DLD1 (cell line): ENCODE measurements around the gene MAS1L.

Experiments used
- in situ Hi-C: cut with HindIII; loops from 2 replicates; pipeline ENCODE4 v1.10.0; 2017; ENCODE audit warnings: low sequenced_read_pairs

Gene MAS1L

GRCh38 chr6:29510746-29511300 is 23.1 kb upstream of the MAS1L start:
- in situ Hi-C loops: no loop called here

- in situ Hi-C loops: no loop called here
Observed at GRCh38 chr6:29510202-29510601, 22.4 kb upstream of the MAS1L start.

- in situ Hi-C loops: no loop called here
Observed at GRCh38 chr6:29509711-29510110, 22.0 kb upstream of the MAS1L start.

- in situ Hi-C loops: no loop called here
Observed at GRCh38 chr6:29509239-29509638, 21.5 kb upstream of the MAS1L start.

GRCh38 chr6:29507319-29507718 is 19.6 kb upstream of the MAS1L start:
- in situ Hi-C loops: no loop called here

- in situ Hi-C loops: no loop called here
Observed at GRCh38 chr6:29506446-29507067, 18.8 kb upstream of the MAS1L start.

- in situ Hi-C loops: no loop called here
Observed at GRCh38 chr6:29505808-29506207, 18.1 kb upstream of the MAS1L start.

- in situ Hi-C loops: no loop called here
Observed at GRCh38 chr6:29504961-29505360, 17.2 kb upstream of the MAS1L start.

- in situ Hi-C loops: no loop called here
Observed at GRCh38 chr6:29502597-29502996, 14.8 kb upstream of the MAS1L start.

- in situ Hi-C loops: no loop called here
Observed at GRCh38 chr6:29502181-29502580, 14.4 kb upstream of the MAS1L start.

GRCh38 chr6:29501106-29501505 is 13.3 kb upstream of the MAS1L start:
- in situ Hi-C loops: no loop called here

GRCh38 chr6:29500594-29500993 is 12.8 kb upstream of the MAS1L start:
- in situ Hi-C loops: no loop called here

GRCh38 chr6:29499704-29500103 is 11.9 kb upstream of the MAS1L start:
- in situ Hi-C loops: no loop called here

- in situ Hi-C loops: no loop called here
Observed at GRCh38 chr6:29496961-29497360, 9.2 kb upstream of the MAS1L start.

- in situ Hi-C loops: no loop called here
Observed at GRCh38 chr6:29495571-29495970, 7.8 kb upstream of the MAS1L start.

GRCh38 chr6:29494131-29494530 is 6.4 kb upstream of the MAS1L start:
- in situ Hi-C loops: no loop called here

GRCh38 chr6:29493261-29493660 is 5.5 kb upstream of the MAS1L start:
- in situ Hi-C loops: no loop called here

- in situ Hi-C loops: no loop called here
Observed at GRCh38 chr6:29491574-29491973, 3.8 kb upstream of the MAS1L start.

GRCh38 chr6:29490552-29490951 is 2.8 kb upstream of the MAS1L start:
- in situ Hi-C loops: no loop called here

GRCh38 chr6:29490055-29490454 is 2.3 kb upstream of the MAS1L start:
- in situ Hi-C loops: no loop called here

- in situ Hi-C loops: no loop called here
Observed at GRCh38 chr6:29489286-29489685, 1.5 kb upstream of the MAS1L start.

- in situ Hi-C loops: no loop called here
Observed at GRCh38 chr6:29488874-29489273, 1.1 kb upstream of the MAS1L start.

- in situ Hi-C loops: no loop called here
Observed at GRCh38 chr6:29487131-29487530, 625 bp downstream of the MAS1L start.
